ENCODE measurements around the gene CMTR1.
A peak's percentile ranks its signal among the peaks of the same experiment; 100 is the strongest.

CMTR1 gene

GRCh38 chr6:37514321-37514771, 81.3 kb downstream of the CMTR1 start:
- DNase-seq: no peak

DNA sequence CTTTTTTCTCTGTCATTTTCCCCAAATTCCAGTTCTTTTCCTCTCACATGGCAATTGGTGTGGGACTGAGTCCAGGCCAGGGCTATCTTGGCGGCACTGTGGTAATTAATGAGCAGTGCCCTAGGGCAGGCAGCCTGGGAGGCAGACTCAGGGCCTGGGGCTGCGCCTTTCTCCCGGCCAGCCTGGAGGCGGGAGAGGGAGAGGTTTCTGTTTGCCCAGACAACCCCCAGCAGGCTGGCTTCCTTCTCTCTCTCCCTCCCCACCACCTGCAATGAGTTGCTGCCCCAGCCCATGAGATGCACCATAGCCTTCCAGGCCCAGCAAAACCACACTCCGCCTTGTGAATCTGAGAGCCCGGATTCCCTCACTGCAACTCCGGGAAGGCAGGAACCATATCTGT, 81.8 kb downstream of the CMTR1 start:
- no peak for DNase-seq

GRCh38 chr6:37515712-37516075, 82.7 kb downstream of the CMTR1 start:
- no peak for DNase-seq

DNA sequence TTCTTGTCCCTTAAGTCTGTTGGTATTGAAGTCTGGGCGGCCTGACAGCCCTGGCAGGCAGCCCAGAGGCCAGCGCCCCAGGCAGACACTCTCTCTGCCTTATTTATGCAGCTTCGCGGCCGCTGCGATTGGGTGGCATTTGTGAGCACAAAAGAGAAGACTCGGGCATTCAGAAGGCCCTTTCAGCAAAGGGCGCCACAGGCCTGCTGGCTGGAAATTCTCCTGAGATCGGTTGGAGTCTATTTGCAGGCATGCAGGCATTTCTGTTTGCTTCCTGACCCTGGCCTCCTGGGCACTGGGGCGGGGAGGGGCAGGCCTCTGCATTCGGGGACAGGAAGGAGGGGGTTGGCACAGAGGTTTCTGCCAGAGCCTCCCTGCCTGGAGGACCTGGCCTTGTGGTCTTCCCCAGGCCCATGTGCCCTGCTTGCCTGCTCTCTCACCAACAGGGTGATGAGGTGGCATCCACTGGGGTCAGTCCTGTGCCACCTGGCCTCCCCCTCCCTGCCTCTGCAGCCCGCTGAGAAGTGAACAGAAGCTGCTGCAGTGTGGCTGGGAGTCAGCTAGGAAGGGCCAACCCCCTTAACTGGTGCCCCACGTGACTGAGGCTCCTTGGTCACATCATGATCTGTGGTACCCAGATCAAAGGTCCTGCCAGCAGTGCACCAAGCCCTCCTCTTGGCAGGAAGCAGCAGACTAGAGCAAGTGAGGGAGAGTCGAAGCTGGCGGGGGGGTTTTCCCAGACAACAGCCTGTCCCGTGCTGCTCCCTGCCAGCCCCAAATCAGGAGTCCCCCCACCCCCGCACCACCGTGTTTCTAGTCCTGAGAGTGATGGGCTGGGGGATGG, 83.3 kb downstream of the CMTR1 start:
- peak; percentile 65 for DNase-seq

DNA sequence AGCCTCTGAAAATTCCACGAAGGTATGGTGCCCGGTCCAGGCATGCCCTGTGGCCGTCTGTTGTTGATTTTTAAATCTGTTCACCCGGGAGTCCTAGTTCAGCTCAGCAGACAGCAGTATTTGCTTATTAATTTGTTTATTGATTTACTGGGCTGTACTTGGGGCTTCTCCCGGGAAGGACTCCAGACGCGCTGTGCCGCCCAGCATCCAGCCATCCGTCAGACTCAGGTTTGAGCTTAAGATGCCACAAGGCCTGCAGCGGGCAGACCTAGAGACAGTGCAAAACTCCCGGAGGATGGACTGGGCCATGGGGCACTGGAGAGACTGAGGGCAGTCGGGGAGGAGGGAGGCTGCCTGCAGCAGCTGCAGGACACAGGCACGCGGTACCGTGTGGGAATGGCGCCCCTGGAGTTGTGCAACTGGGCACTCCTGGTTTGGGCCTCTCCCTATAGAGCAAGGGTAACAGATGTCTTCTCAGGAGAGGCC, 83.9 kb downstream of the CMTR1 start:
- DNase-seq: no peak

- DNase-seq: no peak
Measured at GRCh38 chr6:37517411-37517812, 84.4 kb downstream of the CMTR1 start.

- DNase-seq: no peak
Measured at GRCh38 chr6:37518116-37518515, 85.1 kb downstream of the CMTR1 start.

DNA sequence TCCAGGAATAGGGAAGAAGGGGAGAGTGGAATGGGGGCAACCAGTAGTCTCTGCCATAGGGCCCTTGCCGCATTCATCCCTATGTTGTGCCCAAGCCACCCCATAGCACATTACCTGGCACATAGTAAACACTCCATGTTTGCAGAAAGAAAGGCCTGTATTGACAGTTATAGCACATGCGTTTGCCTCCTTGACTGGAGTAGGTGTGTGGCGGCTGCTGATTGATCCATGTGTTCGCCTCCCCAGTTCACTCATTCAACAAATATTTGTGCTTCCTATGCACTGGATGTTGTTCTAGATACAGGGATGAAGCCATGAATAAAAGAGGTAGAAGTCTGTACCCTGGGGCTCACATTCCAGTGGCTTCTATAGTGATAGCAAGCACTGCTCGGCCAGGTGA, 86.4 kb downstream of the CMTR1 start:
- no peak for DNase-seq

DNA sequence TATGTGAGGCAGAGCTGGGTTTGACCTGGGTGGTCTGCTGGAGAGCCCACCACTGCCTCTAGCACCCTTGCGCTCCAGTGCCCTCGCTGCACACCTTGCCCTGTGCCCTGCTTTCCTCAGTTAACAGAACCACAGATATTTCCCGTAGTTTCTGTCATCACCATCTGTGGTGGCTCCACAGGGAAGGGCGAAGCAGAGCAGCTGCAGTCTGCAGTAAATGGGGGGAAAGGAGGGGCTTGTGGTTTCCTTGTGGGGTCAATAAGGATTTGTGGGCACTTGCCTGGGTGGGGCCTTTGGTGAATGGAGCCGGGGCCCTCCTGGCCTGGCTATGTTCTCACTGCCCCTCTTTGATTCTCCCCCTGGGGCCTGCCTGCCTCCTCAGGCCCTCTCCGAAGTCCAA, 87.9 kb downstream of the CMTR1 start:
- no peak for DNase-seq

- DNase-seq: no peak
Measured at GRCh38 chr6:37521674-37522073, 88.7 kb downstream of the CMTR1 start.

DNA sequence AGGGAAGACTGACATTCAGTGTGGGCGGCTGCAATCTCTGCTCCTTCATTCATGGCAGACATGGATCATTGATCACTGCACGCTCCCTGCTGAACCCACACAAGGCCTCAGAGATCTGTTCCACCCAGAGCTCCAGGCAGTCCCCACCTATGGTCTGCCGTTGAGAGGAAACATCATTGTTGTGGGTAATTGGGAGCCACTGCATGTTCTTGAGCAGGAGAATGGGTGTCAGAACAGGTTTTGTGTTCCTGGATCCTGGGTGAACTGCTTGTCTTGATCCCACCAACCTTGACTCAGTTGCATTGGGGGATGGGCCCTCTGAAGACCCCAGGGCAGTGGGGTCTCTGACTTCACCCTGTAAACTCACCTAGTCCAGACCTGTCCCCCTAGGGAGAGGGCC, 89.8 kb downstream of the CMTR1 start:
- no peak for DNase-seq

DNA sequence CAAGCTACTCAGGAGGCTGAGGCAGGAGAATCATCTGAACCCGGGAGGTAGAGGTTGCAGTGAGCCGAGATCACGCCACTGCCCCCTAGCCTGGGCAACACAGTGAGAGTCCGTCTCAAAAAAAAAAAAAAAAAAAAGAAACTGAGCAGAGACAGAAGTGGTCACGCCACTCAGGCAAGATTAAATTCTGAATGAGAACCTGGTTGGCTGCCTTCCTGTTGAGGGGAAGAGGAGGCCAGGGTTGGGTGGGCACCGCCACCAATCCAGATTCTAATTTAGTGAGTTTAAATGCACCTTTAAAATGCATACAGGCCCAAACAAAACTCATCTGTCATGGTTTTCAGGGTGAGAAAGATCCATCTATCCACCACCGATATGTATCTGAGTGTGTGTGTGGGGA, 90.4 kb downstream of the CMTR1 start:
- no peak for DNase-seq

DNA sequence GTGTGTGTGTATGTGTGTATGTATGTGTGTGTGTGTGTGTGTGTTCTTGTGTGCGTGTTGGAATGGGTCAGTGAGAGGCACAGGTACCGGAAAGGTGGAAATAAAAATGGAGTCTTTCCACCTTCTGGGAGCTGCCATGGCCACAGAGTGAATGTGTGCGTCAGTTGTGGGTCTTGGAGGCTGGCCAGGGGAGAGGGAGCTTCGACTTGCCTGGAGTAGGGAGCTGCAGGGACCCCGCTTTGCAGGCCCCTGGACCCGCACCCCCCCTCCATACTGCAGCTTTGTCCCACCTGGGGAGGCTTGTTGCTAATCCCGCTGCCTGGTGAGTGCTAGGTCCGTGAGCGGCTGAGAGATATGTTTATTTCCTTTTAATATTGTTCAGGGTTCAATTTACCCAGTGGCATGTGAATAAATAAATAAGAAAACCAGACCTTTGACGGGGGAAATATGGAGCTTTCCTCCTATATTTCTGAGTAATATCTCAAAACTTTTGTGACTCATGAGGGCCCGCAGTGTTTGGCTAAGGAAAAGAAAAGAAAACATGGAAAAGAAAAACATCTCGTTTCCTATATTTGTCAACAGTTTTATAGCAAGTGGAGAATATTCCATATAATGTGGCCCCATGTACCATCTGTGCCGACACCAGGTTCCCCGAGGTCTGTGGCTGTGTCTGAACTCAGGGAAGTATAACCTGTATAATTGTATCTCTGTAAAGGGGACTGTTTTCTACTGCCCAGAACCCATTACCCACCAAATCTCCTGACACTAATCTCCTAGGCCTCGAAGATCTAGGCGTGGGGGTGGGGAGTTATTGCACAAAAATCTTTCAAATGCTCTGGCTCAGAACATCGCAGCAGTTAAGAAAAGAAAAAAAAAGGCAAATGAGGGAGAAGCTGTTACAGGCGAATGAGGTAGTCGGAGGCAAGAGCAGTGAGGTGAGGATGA, 91.3 kb downstream of the CMTR1 start:
- DNase-seq: no peak

DNA sequence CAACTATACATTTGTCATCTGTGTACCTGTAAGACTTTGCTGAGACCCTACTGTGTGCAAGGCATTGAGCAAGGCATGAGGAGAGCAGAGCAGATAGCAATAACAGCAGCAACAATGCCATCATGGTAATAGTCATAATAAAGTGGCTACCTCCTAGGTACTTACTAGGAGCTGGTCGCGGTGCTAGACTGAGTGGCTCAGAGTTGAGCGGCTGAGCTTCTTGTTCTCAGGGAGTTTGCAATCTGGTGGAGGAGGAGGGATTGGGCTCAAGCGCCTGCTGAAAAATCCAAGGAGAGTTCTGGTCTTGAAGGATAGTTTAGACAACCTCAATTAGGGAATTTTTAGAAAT, 91.9 kb downstream of the CMTR1 start:
- no peak for DNase-seq

- no peak for DNase-seq
Measured at GRCh38 chr6:37525460-37526357, 92.7 kb downstream of the CMTR1 start.

- DNase-seq: no peak
Measured at GRCh38 chr6:37528541-37528940, 95.5 kb downstream of the CMTR1 start.

- no peak for DNase-seq
Measured at GRCh38 chr6:37530297-37530696, 97.3 kb downstream of the CMTR1 start.

GRCh38 chr6:37531026-37531425, 98.0 kb downstream of the CMTR1 start:
- no peak for DNase-seq
